GM19397 (cell line): Measurements from ENCODE around the gene CLEC9A.

Experiments used
- ATAC-seq: cut with Tn5 transposase; IDR thresholded peaks from one replicate; pipeline ENCODE4 v1.9.1; 2021; ENCODE audit warnings: mild to moderate bottlenecking, moderate library complexity; ENCODE audit not compliant: unreplicated experiment

Gene CLEC9A

DNA sequence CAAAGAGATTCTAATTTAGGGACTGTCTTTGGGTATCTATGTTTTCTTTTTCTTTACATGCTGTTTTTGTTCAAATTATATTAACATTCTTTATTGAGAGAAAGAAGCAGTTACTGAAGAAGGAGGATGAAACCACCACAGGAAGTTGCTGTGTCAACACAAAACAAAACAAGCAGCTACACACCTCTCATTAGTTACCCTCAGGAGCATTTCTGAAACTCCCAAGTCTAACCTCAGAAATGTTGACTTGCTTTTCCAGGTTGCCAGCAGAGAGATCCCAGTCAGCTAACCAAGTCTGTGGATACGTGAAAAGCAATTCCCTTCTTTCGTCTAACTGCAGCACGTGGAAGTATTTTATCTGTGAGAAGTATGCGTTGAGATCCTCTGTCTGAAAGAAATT, 34.8 kb downstream of the CLEC9A start:
- ATAC-seq: no peak

DNA sequence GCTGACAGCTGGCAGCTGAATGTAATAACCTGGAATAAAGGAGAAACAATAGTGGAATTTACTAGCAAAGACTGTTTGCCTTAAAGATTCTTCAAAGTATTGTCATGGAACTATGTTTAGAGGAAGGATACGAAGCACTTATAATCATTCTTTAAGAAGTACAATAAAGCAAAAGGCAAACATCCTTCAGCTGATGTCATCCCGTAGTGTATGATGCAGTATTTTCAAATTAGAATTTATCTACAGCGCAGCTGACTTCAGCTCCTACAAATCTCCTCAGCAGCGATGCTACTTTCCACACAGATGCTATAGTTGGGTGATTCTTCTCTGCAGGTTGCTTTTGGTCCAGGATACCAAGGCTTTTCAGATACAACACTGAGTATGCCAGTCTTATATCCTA, 36.8 kb downstream of the CLEC9A start:
- no peak for ATAC-seq

DNA sequence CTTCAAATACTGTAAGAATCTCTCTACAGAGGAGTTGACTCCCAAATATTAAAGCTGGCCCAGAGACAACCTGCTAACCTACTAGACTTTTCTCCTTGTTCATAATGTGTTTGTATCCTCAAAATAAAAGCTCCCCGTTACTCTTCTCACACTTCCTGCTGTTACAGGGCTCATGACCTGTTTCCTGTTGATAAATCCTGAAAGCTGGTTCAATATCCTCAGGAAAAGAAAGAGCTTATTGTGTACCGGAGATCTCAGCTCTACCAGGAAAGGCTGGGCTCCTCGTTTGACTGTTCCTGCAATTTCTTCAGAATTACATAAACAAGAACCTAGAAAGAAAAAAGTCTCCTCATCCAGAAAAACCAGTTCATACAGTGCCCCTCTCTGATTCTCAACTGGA, 37.5 kb downstream of the CLEC9A start:
- ATAC-seq: no peak

DNA sequence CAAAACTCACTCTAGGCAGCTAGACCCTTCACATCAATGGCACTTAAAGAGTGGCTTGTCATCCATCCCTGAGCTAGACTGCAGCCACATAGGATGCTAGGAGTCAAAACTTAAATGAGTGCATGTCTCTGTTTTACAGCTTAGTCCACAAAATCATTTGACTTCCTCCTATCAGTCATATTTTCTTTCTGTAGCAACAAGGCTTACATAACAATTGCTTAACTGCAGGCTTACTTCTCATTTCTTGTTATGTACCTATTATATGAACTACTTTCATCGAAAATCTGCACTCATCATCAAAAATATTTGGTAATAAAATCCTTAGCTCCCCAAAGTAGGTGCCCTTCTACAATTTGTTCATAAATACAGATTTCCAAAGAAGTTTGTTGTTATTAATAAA, 38.2 kb downstream of the CLEC9A start:
- ATAC-seq: no peak

DNA sequence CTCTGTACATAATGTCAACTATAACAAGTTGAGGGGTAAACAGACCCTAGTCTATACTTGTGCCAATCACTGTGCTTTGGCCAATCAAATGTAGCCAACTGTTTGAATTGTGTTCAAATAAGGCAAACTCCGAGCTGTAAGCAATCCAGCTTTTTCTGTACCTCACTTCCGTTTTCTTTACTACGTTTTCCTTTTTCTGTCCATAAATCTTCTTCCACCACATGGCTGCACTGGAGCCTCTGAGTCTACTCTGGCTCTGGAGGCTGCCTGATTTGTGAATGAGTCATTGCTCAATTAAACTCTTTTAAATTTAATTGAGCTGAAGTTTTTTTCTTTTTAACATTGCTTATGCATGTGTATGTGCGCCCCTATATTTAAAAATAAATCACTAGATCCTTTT, 38.6 kb downstream of the CLEC9A start:
- ATAC-seq: no peak

DNA sequence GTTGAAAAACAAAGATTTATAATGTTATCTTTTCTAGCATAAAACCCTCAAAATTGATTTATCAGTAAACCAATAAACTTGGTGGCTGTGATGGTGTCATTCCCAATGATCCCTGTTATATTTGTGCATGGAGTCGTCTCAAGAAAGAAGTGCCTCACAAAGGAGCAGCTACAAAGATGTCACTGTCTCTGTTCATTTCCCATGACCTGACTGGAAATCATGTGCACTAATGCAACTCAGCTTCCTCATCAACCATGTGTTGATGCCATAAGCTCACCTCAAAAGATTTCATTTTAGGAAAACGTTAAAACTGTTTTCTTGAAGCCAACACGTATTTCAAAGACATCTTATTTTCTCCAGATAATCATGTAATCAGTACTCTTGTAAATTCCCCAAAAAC, 39.5 kb downstream of the CLEC9A start:
- ATAC-seq: no peak

DNA sequence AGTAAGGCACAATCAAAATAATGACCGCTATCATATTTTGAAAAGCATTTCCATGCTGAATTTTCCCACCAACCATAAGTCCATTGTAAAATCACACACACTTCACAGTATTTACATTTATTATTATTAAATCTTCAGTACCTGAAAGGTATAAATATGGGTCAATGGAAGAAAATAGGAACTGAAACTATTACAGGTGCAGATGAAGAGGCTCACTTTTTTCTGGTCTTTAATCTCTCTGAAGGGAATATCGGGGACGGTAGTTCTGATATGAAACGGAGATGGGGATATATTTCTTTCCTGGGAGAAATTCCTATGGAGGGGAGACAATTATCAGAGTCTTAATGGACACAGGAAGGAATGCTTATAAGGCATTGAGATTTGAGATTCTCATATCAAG, 39.9 kb downstream of the CLEC9A start:
- no peak for ATAC-seq

DNA sequence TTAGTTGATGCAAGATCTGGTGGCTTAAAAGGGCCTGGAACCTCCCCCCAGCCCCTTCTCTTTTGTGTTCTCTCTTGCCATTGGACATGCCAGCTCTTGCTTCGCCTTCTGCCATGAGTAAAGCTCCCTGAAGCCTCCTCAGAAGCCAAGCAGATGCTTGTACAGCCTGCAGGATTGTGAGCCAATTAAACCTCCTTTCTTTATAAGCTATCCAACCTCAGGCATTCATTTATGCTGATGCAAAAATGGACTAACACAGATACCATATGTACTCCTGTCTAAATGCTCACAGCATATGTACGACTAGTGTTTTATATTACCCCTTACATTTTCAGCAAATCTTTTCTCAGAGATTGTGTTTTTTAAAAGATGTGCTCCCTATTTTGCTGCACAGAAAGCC, 41.6 kb downstream of the CLEC9A start:
- no peak for ATAC-seq

DNA sequence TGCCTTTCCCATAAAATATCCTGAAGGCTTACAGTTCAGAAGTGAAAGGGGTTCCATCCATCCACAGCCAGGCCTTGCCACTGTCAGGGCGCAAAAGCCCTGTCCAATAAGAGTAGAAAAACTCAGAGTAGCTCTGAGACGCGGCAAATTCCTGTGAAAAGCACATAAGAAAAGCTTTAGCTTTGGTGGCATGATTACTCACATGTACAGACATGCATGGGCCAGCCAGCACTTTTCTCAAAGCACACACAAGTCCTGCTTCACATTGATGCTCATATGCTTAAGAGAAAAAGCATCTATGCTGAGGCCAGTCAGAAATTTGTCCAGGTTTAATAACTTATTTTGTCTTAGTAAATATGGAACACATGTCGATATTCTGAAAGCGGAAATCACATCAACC, 42.8 kb downstream of the CLEC9A start:
- ATAC-seq: no peak

DNA sequence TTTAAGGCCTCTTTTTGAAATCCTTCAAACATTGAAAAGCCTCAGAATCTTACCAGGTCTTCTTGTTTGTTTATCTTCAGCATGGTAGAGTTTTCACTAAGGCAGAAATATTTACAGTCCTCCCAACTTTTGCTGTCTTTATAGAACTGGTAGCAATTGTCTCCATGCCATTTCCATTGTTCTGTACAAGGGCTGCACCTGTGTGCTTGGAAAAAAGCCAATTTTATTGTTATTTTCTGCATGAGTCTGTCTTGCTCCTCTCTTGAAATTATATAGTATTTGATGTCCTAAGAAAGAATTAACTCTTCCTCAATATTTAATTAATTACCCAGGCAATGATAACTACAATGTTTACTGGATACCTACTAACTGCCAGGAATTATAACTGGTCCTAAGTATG, 45.0 kb downstream of the CLEC9A start:
- no peak for ATAC-seq

DNA sequence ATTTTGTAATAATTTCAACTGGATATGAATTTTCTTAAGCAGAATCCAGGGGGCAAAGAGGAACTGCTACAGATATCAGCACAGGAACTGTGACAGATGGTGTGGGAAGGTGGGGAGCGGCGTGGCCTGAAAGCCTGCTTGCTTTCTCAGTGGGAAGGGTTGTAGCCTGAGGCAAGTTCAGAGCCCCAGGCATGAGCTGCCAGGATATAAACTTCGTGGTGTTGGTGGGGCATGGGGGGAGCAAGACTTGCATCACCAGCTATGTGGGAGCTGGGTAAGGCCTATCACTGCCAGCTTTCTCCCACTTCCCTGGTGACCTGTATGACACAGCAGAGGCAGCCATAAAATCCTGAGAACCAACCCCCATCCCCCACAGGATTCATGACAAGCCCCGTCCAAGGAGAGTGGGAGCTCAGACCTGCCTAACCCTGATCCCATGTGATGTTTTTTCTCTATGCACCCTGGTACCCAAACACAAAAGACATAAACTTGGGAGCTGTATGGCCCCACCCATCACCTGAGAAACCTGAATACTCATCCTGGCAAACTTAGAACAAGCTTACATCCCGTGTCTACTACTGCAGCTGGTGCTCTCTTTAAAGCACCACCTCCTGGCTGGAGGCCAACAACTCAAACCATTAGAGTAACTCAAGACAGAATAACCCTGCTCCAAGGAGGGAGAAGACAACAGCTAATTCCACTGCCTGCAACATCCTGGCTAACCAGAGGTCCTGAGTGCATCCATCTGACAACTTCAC, 51.8 kb downstream of the CLEC9A start:
- no peak for ATAC-seq

DNA sequence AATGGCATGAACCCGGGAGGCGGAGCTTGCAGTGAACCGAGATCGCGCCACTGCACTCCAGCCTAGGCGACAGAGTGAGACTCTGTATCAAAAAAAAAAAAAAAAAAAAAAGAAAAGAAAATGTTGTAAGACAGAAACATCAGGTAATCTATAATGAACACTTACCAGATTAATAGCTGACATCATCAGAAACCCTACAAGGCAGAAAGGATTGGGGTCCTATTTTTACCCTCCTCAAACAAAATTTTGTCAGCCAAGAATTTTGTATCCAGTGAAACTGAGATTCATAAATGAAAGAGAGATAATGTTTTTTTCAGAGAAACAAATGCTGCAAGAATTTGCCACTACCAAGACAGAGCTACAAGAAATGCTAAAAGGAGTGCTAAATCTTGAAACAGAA, 54.3 kb downstream of the CLEC9A start:
- ATAC-seq: no peak

DNA sequence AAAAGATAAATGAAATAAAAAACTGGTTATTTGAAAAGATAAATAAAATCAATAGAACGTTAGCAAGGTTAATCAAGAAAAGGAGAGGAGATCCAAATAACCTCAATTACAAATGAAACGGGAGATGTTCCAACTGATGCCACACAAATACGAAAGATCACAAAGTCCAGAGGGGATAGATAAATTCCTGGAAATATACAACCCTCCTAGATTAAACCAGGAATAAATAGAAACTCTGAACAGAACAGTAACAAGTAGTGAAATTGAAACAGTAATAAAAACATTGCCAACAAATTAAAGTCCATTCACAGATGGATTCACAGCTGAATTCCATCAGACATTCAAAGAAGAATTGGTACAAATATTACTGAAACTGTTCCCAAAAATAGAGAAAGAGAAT, 55.9 kb downstream of the CLEC9A start:
- no peak for ATAC-seq

DNA sequence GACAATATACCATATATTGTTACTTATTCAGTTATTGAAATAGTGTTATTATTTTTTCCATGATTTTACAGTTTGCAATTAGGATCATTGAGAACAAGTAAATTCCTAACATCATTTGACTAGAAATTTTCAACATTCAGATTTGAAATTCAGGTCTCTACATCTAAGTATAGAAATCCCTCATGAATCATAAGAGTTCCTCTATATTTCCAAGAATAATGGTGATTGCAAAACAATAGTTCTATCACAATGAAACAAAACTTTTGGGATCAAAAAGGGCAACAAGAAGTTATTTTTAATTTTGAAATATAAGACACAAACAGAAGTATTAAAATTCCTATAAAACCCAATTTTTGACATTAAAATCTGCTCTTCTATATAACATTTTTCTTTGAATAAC, 57.5 kb downstream of the CLEC9A start:
- no peak for ATAC-seq

DNA sequence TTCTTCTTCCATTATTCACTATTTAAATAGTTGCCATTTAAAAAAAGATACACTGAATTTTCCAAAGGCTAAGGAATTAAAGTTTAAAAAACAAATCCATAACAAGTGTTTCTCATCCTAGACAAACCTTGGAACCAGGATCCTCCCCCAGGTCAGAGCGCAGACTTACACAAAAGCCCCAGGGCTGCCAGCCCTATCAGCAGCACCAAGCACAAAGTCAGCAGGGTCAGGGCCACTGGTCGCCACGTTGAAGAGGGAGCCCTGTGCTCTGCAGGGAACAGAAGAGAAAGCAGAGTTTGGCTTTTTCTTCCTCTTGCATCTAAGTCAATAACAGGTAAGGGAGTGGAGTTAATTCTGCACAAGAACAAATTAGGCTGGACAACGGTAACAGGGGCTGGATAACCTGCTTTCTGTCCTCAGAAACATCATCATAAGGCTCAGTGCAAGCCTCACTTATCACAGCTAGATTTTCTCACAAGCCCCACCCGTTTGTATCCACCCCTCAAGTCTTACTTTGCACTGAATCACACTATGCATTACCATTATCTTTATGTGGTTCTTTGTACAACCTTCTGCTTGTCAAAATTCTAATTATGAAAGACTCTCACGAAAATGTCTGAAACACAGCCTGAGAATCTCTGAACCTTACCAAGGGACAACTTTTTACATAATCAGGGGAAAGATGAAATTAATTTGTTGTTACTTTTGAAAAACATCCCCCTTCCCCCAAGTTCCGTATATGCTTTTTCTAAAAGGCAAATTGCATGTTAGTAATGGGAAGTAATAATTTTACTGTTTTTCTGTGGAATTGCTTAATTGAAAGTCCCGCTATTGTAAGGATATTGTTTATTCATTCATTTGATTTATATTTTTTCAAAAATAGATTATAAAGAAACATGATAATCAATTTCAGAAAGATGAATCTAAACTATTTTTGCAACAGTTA, 58.7 kb downstream of the CLEC9A start:
- ATAC-seq: no peak

DNA sequence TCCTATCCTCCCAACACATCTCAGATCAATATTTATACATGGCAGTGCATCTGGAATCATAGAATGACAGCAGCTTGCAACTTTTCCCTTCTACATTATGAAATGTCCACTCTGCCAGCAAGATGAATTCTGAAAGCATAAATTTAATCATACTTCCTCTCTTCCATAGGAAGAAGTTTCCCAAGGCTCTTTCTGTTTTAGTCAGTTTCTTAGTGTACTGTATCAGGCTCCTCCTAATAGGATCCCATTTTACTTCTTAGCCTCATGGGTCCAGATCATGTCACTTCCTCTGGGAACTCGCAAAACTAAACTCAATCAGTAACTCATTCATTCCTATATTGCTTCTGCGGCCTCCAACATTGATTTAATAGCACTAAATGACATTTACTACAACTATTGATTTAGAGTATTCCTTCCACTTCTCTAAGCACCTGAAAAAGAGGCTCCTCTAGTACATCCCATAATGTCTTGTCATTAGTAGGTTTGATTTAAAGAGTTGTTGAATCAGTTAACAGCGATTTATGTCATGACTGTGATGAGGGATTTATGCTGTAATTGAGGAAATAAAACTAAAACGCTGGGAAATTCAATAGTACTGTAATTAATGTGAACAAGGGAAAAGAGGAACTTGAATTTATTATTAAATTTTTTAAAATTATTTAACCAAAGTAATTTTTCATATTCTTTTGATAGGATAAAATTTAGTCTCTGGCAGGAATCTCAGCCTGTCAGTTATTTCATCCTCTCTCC, 64.3 kb downstream of the CLEC9A start:
- ATAC-seq: no peak

DNA sequence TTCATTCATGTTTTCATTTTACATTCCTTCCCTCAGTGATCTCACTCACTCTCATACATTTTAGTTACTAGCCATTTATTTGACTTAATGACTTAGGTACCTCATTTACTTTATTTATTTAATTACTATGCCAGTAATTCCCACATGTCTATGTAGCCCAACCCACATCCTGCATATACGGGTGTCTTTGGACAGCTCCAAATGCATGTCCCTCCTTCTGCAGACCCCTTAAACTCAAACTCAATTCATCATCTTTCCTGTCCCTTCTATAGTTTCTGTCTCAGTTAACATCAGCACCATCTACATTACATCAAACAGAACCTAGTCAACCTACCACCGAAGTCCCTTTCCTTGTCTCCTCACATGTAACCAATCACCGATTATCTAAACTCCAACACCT, 65.5 kb downstream of the CLEC9A start:
- no peak for ATAC-seq

DNA sequence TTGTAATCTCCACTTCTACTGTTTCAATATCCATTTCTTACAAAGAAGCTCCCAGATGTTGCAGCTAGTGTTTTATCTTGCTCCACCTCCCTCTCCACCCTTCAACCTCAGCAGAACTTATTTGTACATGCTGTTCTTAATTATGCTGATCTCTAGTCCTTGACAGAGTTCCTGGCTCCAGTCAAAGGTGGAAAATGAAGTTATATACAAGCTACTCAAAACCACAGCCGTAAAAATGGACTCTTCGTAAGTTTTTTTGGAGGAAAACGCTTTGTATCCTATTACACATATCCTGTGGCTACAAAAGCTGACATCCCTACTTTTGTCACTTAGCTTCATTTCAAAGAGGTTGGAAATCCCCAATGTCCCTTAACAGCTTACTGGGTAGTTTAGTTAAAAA, 67.0 kb downstream of the CLEC9A start:
- ATAC-seq: no peak

DNA sequence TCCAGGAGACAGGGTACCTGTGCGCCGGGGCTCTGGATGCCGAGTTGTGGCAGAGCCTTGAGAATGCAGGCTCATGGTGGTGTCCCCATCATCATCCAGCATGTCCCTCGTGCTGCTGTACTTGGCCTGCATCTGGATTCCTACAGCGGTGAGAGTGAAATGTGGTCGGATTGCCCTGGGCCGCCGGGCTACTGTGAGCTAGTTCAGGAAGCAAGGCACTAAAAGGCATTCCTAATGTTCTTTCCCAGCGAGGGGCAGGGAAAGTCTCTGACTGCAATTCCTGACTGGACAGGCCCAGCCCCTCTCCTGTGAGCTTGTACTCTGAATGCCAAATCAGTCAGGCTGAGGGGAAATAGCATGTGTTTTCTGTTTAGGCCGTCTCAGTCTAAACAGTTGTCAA, 68.3 kb downstream of the CLEC9A start, which contains the start of gene CLEC1A:
TSS of gene CLEC1A (minus strand) at position 195 of the 400 bp plus-strand sequence. CDS start at position 132, 63 bp downstream.
- no peak for ATAC-seq

DNA sequence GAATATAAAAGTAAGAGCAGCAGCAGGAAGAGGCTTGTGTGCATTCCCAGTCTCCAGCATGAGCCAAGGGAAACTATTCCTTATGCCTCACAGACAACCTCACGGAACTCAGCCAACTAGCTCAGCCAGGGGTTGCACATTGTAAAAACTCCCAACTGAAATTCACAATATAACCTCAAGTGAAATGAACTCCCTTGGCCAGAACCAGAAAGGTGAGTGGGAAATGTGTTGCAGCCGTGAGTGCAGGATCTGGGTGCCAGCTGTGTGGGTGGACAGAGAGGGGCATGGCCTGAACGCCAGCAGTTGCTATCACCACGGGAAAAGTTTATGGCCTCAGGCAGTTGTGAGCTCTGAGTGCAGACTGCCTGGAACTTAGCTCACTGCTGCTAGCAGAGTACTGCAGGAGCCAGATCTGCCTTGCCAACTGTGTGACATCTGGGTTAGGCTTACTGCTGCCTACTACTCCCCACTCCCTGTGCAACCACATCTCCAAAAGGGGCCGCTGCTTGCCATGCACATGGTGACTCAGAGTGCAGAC, 70.6 kb downstream of the CLEC9A start:
- no peak for ATAC-seq

DNA sequence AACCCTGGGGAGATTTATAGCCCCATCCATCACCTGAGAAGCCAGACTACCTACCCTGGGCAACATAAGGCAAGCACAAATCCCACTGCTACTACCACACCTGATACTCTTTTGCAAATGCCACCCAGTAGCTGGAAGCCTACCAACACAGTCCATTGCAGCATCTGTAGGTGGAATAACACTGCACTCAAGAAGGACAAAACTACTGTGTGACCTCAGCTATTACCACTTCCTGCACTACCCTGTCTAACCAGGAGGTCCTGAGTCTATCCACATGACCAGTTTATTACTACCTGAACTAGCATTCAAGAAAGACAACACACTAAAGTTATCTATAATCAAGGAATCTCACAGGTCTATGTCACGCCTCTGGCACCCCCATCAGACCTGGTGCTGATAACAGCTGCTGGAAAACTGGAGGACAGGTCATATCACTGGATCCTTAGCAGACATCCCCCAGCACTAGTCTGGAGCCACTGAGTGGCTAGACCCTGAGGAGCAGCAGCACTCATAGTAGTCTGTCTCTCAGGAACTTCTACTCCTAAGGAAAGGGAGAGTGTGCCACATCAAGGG, 71.3 kb downstream of the CLEC9A start:
- ATAC-seq: no peak
